ENCODE measurements around the gene RTL1. TPM values are rescaled to one million over a fixed set of nuclear protein-coding genes. Genes with fewer than 3 reads are reported as not detected.

RTL1 gene
- total RNA-seq, 4 donors from 2014 or later = 0.31 TPM; not detected in 3

- Histone ChIP-seq H3K27me3 (peaks cover 46% of the 10 kb centered on the region), H3K36me3 (no peaks in the 10 kb centered on the region), H3K4me1 (no peaks in the 10 kb centered on the region), H3K27ac (no peak overlapping the region), H3K4me3 (no peak overlapping the region), H3K9me3 (no peaks in the 10 kb centered on the region)
- WGBS, 2 donors (ENCODE audit: low coverage in 1 of 2) = no CpG with 5 or more reads among the region's 8 CpGs
- no peak for ATAC-seq
- TF ChIP-seq CTCF (IDR thresholded peaks at IDR 0.05) = no peak
- no peak for TF ChIP-seq POLR2AphosphoS5 (IDR thresholded peaks at IDR 0.05)
- TF ChIP-seq POLR2A (IDR thresholded peaks at IDR 0.05) = no peak
- no peak for TF ChIP-seq EP300 (IDR thresholded peaks at IDR 0.05)
These were observed 23.7 kb downstream of the RTL1 start for GRCh38 chr14:100879782-100880181.

DNA sequence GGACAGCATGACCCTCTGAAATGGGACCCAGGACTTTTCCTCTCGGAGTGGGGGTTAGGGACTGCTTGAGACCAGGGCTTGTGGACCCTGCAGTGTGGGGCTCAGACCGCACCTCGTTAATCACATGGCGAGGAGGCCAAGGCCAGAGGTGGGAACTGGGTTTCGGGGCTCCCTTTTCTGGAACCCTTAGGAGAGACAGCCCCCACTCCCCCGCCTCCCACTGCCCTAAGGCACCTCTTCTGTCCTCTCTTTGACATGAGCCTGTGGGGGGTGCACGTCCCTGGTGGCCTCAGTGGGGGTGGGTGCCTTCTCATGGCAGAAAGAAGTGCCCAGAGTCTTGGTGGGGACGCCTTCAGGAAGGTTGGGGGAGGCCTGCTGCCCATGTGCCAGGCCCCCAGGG, 24.3 kb downstream of the RTL1 start:
- H3K9me3 ChIP-seq = no peaks in the 10 kb centered on the region
- ATAC-seq = no peak
- WGBS, 2 donors (ENCODE audit: low coverage in 1 of 2) = no CpG with 5 or more reads among the region's 8 CpGs
- TF ChIP-seq POLR2A (IDR thresholded peaks at IDR 0.05) = no peak
- no peak for TF ChIP-seq POLR2AphosphoS5 (IDR thresholded peaks at IDR 0.05)
- TF ChIP-seq CTCF (IDR thresholded peaks at IDR 0.05) = no peak
- no peak for TF ChIP-seq EP300 (IDR thresholded peaks at IDR 0.05)
- H3K36me3 ChIP-seq = no peaks in the 10 kb centered on the region
- H3K4me1 ChIP-seq = no peaks in the 10 kb centered on the region
- H3K27me3 ChIP-seq = peaks cover 51% of the 10 kb centered on the region
- H3K27ac ChIP-seq = no peak overlapping the region
- H3K4me3 ChIP-seq = no peak overlapping the region

DNA sequence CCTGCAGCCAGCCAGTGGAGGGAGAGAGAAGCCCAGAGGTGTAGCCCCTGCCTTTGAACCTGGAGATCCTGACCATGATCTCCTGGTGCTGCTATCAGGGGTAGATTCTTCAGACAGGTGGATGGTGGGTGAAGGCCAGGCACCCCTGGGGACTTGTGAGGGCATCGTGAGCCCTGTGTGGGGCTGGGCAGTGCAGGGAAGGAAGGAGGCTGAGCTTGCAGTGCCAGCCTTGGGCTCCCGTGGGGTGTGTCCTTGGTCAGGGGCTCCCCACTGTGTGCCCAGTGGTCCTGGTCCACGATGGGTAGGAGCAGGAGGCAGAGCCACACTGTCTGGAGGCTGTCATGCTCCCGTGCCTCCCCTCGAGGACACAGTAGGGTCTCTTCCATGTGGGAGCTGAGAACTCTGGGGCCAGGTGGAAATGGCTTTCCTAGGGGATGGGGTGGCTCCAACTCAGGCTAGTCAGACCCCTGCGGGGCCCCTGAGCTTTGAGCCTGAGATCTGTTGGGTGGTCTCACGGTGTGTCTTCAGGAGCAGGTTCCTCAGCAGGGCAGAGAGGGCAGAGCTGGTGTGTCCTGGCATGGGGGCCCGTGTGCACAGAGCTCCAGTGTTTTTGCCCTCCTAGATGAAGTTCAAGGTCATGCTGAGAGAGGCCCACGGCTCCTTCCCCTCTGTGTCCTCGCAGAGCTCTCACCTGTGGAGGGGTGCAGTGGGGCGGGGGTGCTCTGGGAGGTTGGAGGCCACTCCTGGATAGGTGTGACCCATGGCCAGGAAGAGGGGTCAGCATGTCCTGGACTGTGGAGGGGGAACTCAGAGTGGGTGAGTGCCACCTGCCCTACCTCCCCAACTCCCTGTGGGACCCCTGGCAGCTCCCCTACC, 25.0 kb downstream of the RTL1 start:
- Histone ChIP-seq H3K27ac (no peak overlapping the region), H3K9me3 (no peaks in the 10 kb centered on the region), H3K4me1 (no peaks in the 10 kb centered on the region), H3K4me3 (no peak overlapping the region), H3K36me3 (no peaks in the 10 kb centered on the region), H3K27me3 (peaks cover 51% of the 10 kb centered on the region)
- ATAC-seq = no peak
- WGBS, 2 donors (ENCODE audit: low coverage in 1 of 2) = no CpG with 5 or more reads among the region's 11 CpGs
- no peak for TF ChIP-seq CTCF (IDR thresholded peaks at IDR 0.05)
- TF ChIP-seq POLR2AphosphoS5 (IDR thresholded peaks at IDR 0.05) = no peak
- TF ChIP-seq EP300 (IDR thresholded peaks at IDR 0.05) = no peak
- no peak for TF ChIP-seq POLR2A (IDR thresholded peaks at IDR 0.05)

DNA sequence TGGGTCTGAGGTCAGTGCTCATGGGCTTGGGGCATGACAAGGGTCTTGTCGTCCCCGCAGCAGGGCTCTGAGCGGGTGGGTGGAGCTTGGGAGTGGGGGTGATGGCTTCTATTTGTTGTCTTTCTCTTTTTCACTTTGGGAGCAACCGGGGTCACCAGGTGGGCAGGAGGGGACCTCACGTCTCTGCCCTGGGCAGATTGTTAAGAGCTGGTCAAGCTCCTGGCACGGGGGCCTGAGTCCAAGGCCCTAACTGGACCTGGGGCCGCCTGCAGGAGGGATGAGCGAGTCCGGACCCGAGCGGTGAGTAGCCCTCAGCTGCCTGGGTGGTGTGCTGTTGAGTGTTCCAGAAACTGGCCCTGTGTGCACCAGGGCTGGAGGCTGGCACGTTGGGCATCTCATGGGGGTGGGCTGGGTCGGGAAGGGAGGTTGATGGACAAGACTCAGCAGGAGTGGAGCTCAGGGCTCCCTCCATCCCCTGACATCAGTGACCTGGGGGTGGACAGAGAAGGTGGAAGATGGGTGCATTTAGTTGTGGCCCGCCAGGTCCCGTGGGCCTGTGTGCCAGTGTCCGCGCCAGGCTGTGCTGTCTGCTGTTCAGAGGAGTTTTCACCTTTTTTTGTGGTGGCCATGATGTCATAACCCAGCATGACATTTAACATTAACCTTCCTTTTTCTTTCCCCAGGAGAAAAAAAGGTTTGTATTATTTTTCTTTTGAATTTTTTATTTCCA, 27.5 kb downstream of the RTL1 start:
- no peaks in the 10 kb centered on the region for H3K36me3 ChIP-seq
- ATAC-seq = no peak
- TF ChIP-seq POLR2AphosphoS5 (IDR thresholded peaks at IDR 0.05) (no peak), POLR2A (IDR thresholded peaks at IDR 0.05) (no peak), CTCF (IDR thresholded peaks at IDR 0.05) (no peak), EP300 (IDR thresholded peaks at IDR 0.05) (no peak)
- H3K4me1 ChIP-seq = no peaks in the 10 kb centered on the region
- H3K27me3 ChIP-seq = peaks cover 51% of the 10 kb centered on the region
- no peaks in the 10 kb centered on the region for H3K9me3 ChIP-seq
- no peak overlapping the region for H3K4me3 ChIP-seq
- H3K27ac ChIP-seq = no peak overlapping the region
- 100% methylated on average over 4 to 5 of the region's 17 CpGs for WGBS, 2 donors (ENCODE audit: low coverage in 1 of 2)

Data from gastroesophageal sphincter (tissue), 4 donors.